GM15510 (cell line): ENCODE data around the gene POTEB.
"Not testable (repeated sequence)": the region's sequence is repeated elsewhere in the genome, so short reads cannot be mapped to it uniquely, and the experiment has no call there.

Experiments used
- POLR2A ChIP-seq: IDR thresholded peaks from 3 replicates; pipeline ENCODE4 v1.6.1; 2011; ENCODE audit warnings: borderline replicate concordance; ENCODE audit not compliant: insufficient read length; ENCODE audit errors: extremely low read depth

The POTEB gene

DNA sequence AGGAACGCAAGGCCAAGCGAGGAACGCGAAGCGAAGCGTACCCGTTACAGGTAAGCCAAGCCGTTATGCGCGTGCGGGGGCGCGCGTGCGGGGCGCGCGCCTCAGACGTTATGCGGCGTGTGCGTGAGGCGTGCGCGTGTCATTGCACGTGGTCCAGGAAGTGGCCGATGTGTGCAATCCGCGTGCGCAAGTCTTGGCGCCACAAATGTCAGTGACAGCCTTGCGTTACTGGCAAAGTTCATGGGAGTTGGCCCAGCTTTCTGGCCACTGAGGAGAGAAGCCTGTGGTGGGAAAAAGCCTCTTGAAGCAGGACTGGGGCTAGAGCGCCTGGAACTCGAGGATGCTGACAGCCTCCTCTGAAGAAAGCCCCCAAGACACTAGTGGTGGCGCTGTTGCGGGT is at the start of gene POTEB:
Gene POTEB (minus strand): TSS at position 101 of the 400 bp plus-strand sequence. CDS start 489 bp downstream, outside the sequence.
- TF ChIP-seq POLR2A, result not testable (repeated sequence)
